Sigmoid colon (tissue), 4 donors: ENCODE results near the gene NCAM2.

Experiments used
- EP300 ChIP-seq, 4 donors: sonication (generic); formaldehyde crosslinking; IDR thresholded peaks; one replicate each; pipeline ENCODE4 v1.6.1; 2017; ENCODE audit warnings: antibody characterized with exemption in 4 of 4
- POLR2A ChIP-seq, 2 donors: fragments of 450-650 bp; IDR thresholded peaks; one replicate each; pipeline ENCODE4 v1.6.1; 2016; ENCODE audit warnings: antibody characterized with exemption in 2 of 2, mild to moderate bottlenecking in 2 of 2, moderate library complexity in 2 of 2
- POLR2AphosphoS5 ChIP-seq, 4 donors: sonication (generic); formaldehyde crosslinking; IDR thresholded peaks; one replicate each; pipeline ENCODE4 v1.6.1; 2017; ENCODE audit warnings: antibody characterized with exemption in 4 of 4
- TF ChIP-seq, protein P1 (sequence below), 4 experiments: fragments of 450-650 bp in 3 of 4; fragments of 200-600 bp in 1 of 4; IDR thresholded peaks; one replicate each; pipeline ENCODE4 v1.5.1; 2016 to 2019; ENCODE audit warnings: antibody characterized with exemption in 4 of 4, mild to moderate bottlenecking in 3 of 4, moderate library complexity in 2 of 4

DNA sequence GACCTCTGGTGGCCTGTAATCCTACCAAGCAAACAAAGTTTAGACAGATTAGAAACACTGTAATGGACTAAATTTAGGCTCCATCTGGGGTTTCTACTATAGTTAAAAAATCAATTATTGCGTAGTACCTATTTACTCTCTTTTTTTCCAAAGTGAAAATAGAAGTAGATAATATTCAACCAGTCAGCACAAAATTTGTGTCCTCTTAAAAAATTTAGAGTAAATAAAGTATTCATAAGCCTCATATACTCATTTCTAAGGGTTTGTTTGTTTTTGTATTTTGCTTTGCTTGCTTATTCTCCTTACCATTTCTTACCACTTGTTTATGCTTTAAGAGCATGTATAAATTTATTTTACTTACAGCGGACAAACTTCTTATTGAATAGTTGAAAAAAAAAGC lies 54.5 kb downstream of the NCAM2 start:
- TF ChIP-seq POLR2AphosphoS5 (IDR thresholded peaks at IDR 0.05) (no peak), POLR2A (IDR thresholded peaks at IDR 0.05) (no peak), EP300 (IDR thresholded peaks at IDR 0.05) (no peak)
- TF ChIP-seq, protein P1, sequence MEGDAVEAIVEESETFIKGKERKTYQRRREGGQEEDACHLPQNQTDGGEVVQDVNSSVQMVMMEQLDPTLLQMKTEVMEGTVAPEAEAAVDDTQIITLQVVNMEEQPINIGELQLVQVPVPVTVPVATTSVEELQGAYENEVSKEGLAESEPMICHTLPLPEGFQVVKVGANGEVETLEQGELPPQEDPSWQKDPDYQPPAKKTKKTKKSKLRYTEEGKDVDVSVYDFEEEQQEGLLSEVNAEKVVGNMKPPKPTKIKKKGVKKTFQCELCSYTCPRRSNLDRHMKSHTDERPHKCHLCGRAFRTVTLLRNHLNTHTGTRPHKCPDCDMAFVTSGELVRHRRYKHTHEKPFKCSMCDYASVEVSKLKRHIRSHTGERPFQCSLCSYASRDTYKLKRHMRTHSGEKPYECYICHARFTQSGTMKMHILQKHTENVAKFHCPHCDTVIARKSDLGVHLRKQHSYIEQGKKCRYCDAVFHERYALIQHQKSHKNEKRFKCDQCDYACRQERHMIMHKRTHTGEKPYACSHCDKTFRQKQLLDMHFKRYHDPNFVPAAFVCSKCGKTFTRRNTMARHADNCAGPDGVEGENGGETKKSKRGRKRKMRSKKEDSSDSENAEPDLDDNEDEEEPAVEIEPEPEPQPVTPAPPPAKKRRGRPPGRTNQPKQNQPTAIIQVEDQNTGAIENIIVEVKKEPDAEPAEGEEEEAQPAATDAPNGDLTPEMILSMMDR (IDR thresholded peaks at IDR 0.05): no peak
